Measurements from ENCODE around the gene PCBP3. TPM values are rescaled to one million over a fixed set of nuclear protein-coding genes. Genes with fewer than 3 reads are reported as not detected.
A peak's percentile ranks its signal among the peaks of the same experiment; 100 is the strongest.
"Not testable (repeated sequence)": the region's sequence is repeated elsewhere in the genome, so short reads cannot be mapped to it uniquely, and the experiment has no call there.

Gene PCBP3
- total RNA-seq, 1 experiment from 2014 or later, result 24.1 TPM

DNA sequence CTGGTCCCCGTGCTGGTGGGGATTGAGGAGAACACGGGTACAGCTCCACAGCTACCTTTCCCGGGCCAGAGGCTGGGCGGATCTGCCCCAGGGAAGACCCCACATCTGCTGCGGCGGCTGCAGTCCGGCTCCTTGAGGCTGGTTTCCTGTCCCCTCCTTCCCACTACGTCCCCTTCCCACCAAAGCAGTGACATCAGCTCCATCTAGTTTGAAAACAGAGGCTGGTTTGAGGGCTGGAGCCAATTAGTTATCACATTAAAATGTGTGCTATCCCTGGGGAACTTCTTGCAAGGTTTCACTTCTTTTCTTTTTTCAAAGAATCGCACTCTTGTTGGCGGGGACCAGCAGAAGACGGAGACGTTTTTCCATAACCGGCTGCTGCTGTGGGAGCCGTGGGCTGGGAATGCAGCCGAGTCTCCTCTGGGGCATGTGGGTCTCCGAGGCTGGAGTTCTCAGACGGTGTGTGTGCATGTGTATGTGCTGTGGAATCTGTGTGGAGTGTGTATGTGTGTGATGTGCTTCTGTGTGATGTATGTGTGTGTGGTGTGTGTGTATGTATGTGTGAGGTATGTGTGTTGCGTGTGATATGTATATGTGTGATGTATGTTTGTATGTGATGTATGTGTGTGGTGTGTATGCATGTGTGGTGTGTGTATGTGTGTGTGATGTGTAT, 8.9 kb upstream of the PCBP3 start:
- DNase-seq (ENCODE audit: extremely low read depth, low read depth), result no peak

DNA sequence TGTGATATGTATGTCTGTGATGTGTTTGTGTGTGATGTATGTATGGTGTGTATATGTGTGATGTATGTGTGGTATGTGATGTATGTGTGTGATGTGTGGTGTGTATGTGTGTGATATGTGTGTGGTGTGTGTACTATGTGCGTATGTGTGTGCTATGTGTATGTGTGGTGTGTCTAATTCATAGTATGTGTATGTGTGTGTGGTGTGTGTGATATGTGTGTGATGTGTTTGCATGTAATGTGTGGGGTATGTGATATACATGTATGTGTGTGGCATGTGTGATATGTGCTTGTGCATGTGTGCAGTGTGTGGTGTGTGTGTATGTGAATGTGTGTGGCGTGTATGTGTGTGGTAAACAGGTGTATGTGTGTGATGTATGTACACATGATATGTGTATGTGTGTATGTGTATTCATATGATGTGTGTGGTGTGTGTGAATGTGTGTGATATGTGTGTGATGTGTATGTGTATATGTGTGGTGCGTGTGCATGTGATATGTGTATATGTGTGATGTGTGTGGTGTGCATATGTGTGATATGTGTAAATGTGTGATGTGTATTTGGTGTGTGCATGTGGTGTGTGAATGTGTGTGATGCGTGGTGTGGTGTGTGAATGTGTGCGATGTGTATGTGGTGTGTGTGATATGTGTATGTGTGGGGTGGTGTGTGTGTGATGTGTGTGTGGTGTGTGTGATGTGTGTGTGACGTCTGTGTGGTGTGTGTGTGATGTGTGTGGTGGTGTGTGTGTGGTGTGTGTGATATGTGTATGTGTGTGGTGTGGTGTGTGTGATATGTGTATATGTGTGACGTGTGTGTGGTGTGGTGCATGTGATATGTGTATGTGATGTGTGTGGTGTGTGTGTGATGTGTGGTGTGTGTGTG, 8.0 kb upstream of the PCBP3 start:
- DNase-seq (ENCODE audit: extremely low read depth, low read depth), result no peak

- no peak for DNase-seq (ENCODE audit: extremely low read depth, low read depth)
Measured at GRCh38 chr21:45636459-45636858, 7.1 kb upstream of the PCBP3 start.

GRCh38 chr21:45636951-45637646, 6.4 kb upstream of the PCBP3 start:
- no peak for DNase-seq (ENCODE audit: extremely low read depth, low read depth)

DNA sequence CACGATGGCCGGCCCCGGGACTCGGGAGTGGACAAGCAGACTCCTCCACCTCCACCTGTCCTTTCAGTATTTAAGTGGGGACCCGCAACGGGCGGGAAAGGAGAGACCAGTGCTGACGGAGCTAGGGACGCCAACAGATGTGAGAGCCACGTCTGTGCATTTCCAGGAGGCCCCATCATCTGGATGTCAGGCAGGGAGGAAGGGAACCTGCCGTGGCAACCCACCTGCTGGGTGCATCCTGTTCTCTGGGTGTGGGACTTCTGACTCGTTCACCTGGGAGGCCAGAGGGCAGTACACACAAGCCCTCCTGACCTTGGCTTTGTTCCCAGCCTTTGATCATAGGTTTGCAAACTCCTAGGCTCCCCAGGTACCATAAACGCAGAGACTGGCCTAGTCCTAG, 5.6 kb upstream of the PCBP3 start:
- DNase-seq (ENCODE audit: extremely low read depth, low read depth), result no peak

GRCh38 chr21:45638707-45639106, 4.8 kb upstream of the PCBP3 start:
- no peak for DNase-seq (ENCODE audit: extremely low read depth, low read depth)

GRCh38 chr21:45639206-45640000, 4.1 kb upstream of the PCBP3 start:
- no peak for DNase-seq (ENCODE audit: extremely low read depth, low read depth)

- DNase-seq (ENCODE audit: extremely low read depth, low read depth), result no peak
Measured at GRCh38 chr21:45640001-45640887, 3.3 kb upstream of the PCBP3 start.

GRCh38 chr21:45640888-45641479, 2.5 kb upstream of the PCBP3 start:
- peak; percentile 82 for DNase-seq (ENCODE audit: extremely low read depth, low read depth)

- DNase-seq (ENCODE audit: extremely low read depth, low read depth), result no peak
Measured at GRCh38 chr21:45641480-45642035, 2.0 kb upstream of the PCBP3 start.

DNA sequence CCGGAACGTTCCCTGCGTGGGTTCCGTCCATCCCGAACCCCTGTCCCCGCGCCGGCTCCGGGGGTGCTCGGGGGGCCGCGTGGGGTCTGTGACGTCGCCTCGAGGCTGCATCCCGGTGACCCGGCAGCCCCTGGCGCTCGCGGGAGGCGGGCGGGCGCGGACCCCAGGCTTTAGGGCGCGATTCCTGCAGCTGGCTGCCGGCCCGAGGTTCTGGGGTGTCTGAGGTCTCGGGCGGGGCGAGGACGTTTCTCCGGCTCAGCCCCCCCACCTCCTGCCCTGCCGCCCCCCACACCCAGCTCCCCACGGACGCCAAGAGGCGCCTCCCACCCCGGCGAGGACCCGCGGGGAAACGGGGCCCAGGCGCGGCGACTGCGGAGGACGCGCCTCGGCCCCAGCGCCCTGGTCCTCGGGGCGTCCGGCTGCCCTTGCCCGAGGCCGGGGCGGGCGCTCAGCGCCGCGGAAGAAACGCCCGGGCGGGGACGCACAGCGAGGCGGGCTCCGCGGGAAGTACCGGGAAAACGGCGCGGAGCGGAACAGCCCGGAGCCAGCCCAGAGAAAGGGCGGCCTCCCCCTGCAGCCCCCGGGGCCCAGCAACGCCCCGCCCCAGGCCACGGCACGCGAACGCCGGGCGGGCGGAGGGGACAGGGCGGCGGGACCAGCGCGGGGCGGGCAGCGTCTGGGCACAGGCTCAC, 1.3 kb upstream of the PCBP3 start:
- no peak for DNase-seq (ENCODE audit: extremely low read depth, low read depth)

- DNase-seq (ENCODE audit: extremely low read depth, low read depth), result no peak
Measured at GRCh38 chr21:45644041-45644906, 749 bp downstream of the PCBP3 start.

GRCh38 chr21:45651921-45652320, 8.4 kb downstream of the PCBP3 start:
- DNase-seq (ENCODE audit: extremely low read depth, low read depth), result no peak

GRCh38 chr21:45655124-45655523, 11.6 kb downstream of the PCBP3 start:
- peak; percentile 50 for DNase-seq (ENCODE audit: extremely low read depth, low read depth)

GRCh38 chr21:45656114-45656513, 12.6 kb downstream of the PCBP3 start:
- DNase-seq (ENCODE audit: extremely low read depth, low read depth), result not testable (repeated sequence)

DNA sequence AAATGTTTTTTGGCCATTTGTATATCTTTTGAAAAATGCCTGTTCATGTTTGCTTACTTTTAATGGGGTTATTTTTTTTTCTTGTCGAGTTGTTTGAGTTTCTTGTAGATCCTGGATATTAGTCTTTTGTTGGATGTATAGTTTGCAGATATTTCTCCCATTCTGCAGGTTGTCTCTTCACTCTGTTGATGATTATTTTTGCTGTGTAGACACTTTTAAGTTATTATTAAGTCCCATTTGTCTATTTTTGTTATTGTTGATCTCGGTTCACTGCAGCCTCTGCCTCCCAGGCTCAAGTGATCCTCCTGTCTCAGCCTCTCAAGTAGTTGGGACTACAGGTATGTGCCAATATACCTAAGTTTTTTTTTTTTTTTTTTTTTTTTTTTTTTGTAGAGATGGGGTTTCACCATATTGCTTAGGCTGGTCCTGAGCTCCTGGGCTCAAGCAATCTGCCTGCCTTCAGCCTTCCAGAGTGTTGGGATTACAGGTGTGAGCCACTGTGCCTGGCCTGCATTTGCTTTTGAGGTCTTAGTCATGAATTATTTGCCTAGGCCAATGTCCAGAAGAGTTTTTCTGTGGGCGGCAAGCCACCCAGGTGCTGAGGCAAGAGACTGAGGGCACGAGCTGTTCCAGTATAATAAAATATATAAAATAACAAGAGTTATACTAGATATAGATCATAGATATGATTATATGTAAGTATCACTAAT, 18.5 kb downstream of the PCBP3 start:
- DNase-seq (ENCODE audit: extremely low read depth, low read depth), result not testable (repeated sequence)

Measured in NCI-H460 (cell line).